ENCODE measurements around the gene ME2. TPM values are rescaled to one million over a fixed set of nuclear protein-coding genes. Genes with fewer than 3 reads are reported as not detected.
"Not testable (repeated sequence)": the region's sequence is repeated elsewhere in the genome, so short reads cannot be mapped to it uniquely, and the experiment has no call there.

Gene ME2
- total RNA-seq, 2 donors from 2014 or later: 58.4 to 115 TPM

GRCh38 chr18:50961974-50962373 is 83.1 kb downstream of the ME2 start:
- no peaks in the 10 kb centered on the region for H3K36me3 Mint-ChIP-seq (ENCODE audit: low read depth)
- ATAC-seq (replicated peaks): no peak
- H3K4me1 Mint-ChIP-seq: no peaks in the 10 kb centered on the region
- no peaks in the 10 kb centered on the region for H3K27me3 Mint-ChIP-seq
- peaks cover 8% of the 10 kb centered on the region for H3K9me3 Mint-ChIP-seq
- H3K4me3 Mint-ChIP-seq: no peak overlapping the region
- no peak overlapping the region for H3K27ac Mint-ChIP-seq

- Mint-ChIP-seq H3K4me3 (peak within 1 kb of the TSS; percentile 81), H3K9me3 (no peaks in the 10 kb centered on the region), H3K36me3 (ENCODE audit: low read depth) (no peaks in the 10 kb centered on the region), H3K27ac (peak within 1 kb of the TSS; percentile 86), H3K4me1 (peaks cover 10% of the 10 kb centered on the region), H3K27me3 (no peaks in the 10 kb centered on the region)
- peak; percentile 89 for ATAC-seq (replicated peaks)
Observed at GRCh38 chr18:50967714-50968661, 89.1 kb downstream of the ME2 start, which contains the start of gene ELAC1. Gene ELAC1, plus strand, starts transcription at chr18:50968040. Its CDS starts 6,365 bp downstream, at chr18:50974405.

GRCh38 chr18:50969448-50969847 is 90.5 kb downstream of the ME2 start:
- H3K27me3 Mint-ChIP-seq: no peaks in the 10 kb centered on the region
- peak overlapping the region; percentile 81 for H3K4me3 Mint-ChIP-seq
- H3K9me3 Mint-ChIP-seq: no peaks in the 10 kb centered on the region
- H3K4me1 Mint-ChIP-seq: peaks cover 14% of the 10 kb centered on the region
- peak overlapping the region; percentile 82 for H3K27ac Mint-ChIP-seq
- peaks cover under 1% of the 10 kb centered on the region for H3K36me3 Mint-ChIP-seq (ENCODE audit: low read depth)
- no peak for ATAC-seq (replicated peaks)

- Mint-ChIP-seq H3K36me3 (ENCODE audit: low read depth) (peaks cover 6% of the 10 kb centered on the region), H3K4me3 (no peak overlapping the region), H3K9me3 (no peaks in the 10 kb centered on the region), H3K27ac (no peak overlapping the region), H3K4me1 (peaks cover 14% of the 10 kb centered on the region), H3K27me3 (no peaks in the 10 kb centered on the region)
- ATAC-seq (replicated peaks): no peak
Observed at GRCh38 chr18:50970006-50970405, 91.1 kb downstream of the ME2 start.

GRCh38 chr18:50972404-50972803 is 93.5 kb downstream of the ME2 start:
- Mint-ChIP-seq H3K36me3 (ENCODE audit: low read depth) (peaks cover 30% of the 10 kb centered on the region), H3K4me1 (peaks cover 14% of the 10 kb centered on the region)
- not testable (repeated sequence) for H3K9me3 Mint-ChIP-seq; H3K27me3 Mint-ChIP-seq; ATAC-seq (replicated peaks); H3K27ac Mint-ChIP-seq; H3K4me3 Mint-ChIP-seq

GRCh38 chr18:50973367-50974126 is 94.6 kb downstream of the ME2 start:
- Mint-ChIP-seq H3K9me3 (no peaks in the 10 kb centered on the region), H3K4me3 (peak overlapping the region; percentile 54), H3K36me3 (ENCODE audit: low read depth) (peaks cover 41% of the 10 kb centered on the region), H3K4me1 (peaks cover 14% of the 10 kb centered on the region), H3K27me3 (no peaks in the 10 kb centered on the region), H3K27ac (peak overlapping the region; percentile 71)
- ATAC-seq (replicated peaks): peak; percentile 94

GRCh38 chr18:50977037-50977760 is 98.3 kb downstream of the ME2 start:
- no peak for ATAC-seq (replicated peaks)
- Mint-ChIP-seq H3K9me3 (no peaks in the 10 kb centered on the region), H3K4me1 (peaks cover 5% of the 10 kb centered on the region), H3K27me3 (no peaks in the 10 kb centered on the region), H3K4me3 (no peak overlapping the region), H3K36me3 (ENCODE audit: low read depth) (peaks cover 56% of the 10 kb centered on the region), H3K27ac (no peak overlapping the region)

- H3K27ac Mint-ChIP-seq: no peak overlapping the region
- peaks cover 54% of the 10 kb centered on the region for H3K36me3 Mint-ChIP-seq (ENCODE audit: low read depth)
- H3K9me3 Mint-ChIP-seq: no peaks in the 10 kb centered on the region
- no peaks in the 10 kb centered on the region for H3K27me3 Mint-ChIP-seq
- H3K4me1 Mint-ChIP-seq: no peaks in the 10 kb centered on the region
- H3K4me3 Mint-ChIP-seq: no peak overlapping the region
- ATAC-seq (replicated peaks): no peak
Observed at GRCh38 chr18:50981381-50981780, 102.5 kb downstream of the ME2 start.

GRCh38 chr18:50982086-50982801 is 103.3 kb downstream of the ME2 start:
- Mint-ChIP-seq H3K4me1 (no peaks in the 10 kb centered on the region), H3K27me3 (no peaks in the 10 kb centered on the region), H3K27ac (no peak overlapping the region), H3K36me3 (ENCODE audit: low read depth) (peaks cover 54% of the 10 kb centered on the region), H3K9me3 (no peaks in the 10 kb centered on the region), H3K4me3 (no peak overlapping the region)
- no peak for ATAC-seq (replicated peaks)

GRCh38 chr18:50982802-50983179 is 103.9 kb downstream of the ME2 start:
- H3K4me1 Mint-ChIP-seq: no peaks in the 10 kb centered on the region
- no peaks in the 10 kb centered on the region for H3K9me3 Mint-ChIP-seq

GRCh38 chr18:50986360-50987087 is 107.6 kb downstream of the ME2 start:
- H3K9me3 Mint-ChIP-seq: no peaks in the 10 kb centered on the region
- peaks cover 29% of the 10 kb centered on the region for H3K36me3 Mint-ChIP-seq (ENCODE audit: low read depth)
- H3K4me1 Mint-ChIP-seq: no peaks in the 10 kb centered on the region
- H3K4me3 Mint-ChIP-seq: no peak overlapping the region
- no peak overlapping the region for H3K27ac Mint-ChIP-seq
- no peak for ATAC-seq (replicated peaks)
- no peaks in the 10 kb centered on the region for H3K27me3 Mint-ChIP-seq

More at GRCh38 chr18:50982802-50983179, 103.9 kb downstream of the ME2 start:
- Mint-ChIP-seq H3K36me3 (ENCODE audit: low read depth) (peaks cover 51% of the 10 kb centered on the region), H3K27ac (no peak overlapping the region), H3K27me3 (no peaks in the 10 kb centered on the region), H3K4me3 (no peak overlapping the region)
- ATAC-seq (replicated peaks): no peak

GRCh38 chr18:50987261-50987660 is 108.3 kb downstream of the ME2 start:
- Mint-ChIP-seq H3K4me3 (no peak overlapping the region), H3K27me3 (no peaks in the 10 kb centered on the region), H3K9me3 (no peaks in the 10 kb centered on the region), H3K27ac (no peak overlapping the region), H3K4me1 (no peaks in the 10 kb centered on the region), H3K36me3 (ENCODE audit: low read depth) (peaks cover 29% of the 10 kb centered on the region)
- no peak for ATAC-seq (replicated peaks)

GRCh38 chr18:50989711-50990110 is 110.8 kb downstream of the ME2 start:
- Mint-ChIP-seq H3K27me3 (no peaks in the 10 kb centered on the region), H3K4me1 (no peaks in the 10 kb centered on the region), H3K27ac (no peak overlapping the region), H3K9me3 (no peaks in the 10 kb centered on the region), H3K36me3 (ENCODE audit: low read depth) (peaks cover 20% of the 10 kb centered on the region), H3K4me3 (no peak overlapping the region)
- no peak for ATAC-seq (replicated peaks)
